Measurements from ENCODE around the gene XAGE5. TPM values are rescaled to one million over a fixed set of nuclear protein-coding genes. Genes with fewer than 3 reads are reported as not detected.
"Not testable (repeated sequence)": the region's sequence is repeated elsewhere in the genome, so short reads cannot be mapped to it uniquely, and the experiment has no call there.

The XAGE5 gene, protein sequence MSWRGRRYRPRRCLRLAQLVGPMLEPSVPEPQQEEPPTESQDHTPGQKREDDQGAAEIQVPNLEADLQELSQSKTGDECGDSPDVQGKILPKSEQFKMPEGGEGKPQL
- not detected for total RNA-seq

GRCh38 chrX:52811065-52811625, at the start of gene XAGE5:
XAGE5 (plus strand) TSS chrX:52811287; CDS start chrX:52812567, 1,280 bp downstream.
- Mint-ChIP-seq H3K27ac (no peak within 1 kb of the TSS), H3K36me3 (ENCODE audit: insufficient read depth in 2 of 2) (no peaks in the 10 kb centered on the region), H3K27me3 (ENCODE audit: low read depth) (peaks cover 29% of the 10 kb centered on the region), H3K4me1 (ENCODE audit: low read depth) (no peaks in the 10 kb centered on the region), H3K4me3 (no peak within 1 kb of the TSS), H3K9me3 (no peaks in the 10 kb centered on the region)
- ATAC-seq (replicated peaks in 1 of 2) (no peak), DNase-seq (no peak)

- H3K9me3 Mint-ChIP-seq; H3K4me1 Mint-ChIP-seq (ENCODE audit: low read depth); H3K27ac Mint-ChIP-seq; H3K4me3 Mint-ChIP-seq; H3K27me3 Mint-ChIP-seq (ENCODE audit: low read depth); ATAC-seq (replicated peaks in 1 of 2); DNase-seq; H3K36me3 Mint-ChIP-seq (ENCODE audit: insufficient read depth in 2 of 2): not testable (repeated sequence)
Measured at GRCh38 chrX:52765983-52766382, 45.1 kb upstream of the XAGE5 start.

- not testable (repeated sequence) for ATAC-seq (replicated peaks in 1 of 2); H3K36me3 Mint-ChIP-seq (ENCODE audit: insufficient read depth in 2 of 2); H3K27ac Mint-ChIP-seq; H3K4me3 Mint-ChIP-seq; H3K9me3 Mint-ChIP-seq; H3K4me1 Mint-ChIP-seq (ENCODE audit: low read depth); DNase-seq; H3K27me3 Mint-ChIP-seq (ENCODE audit: low read depth)
Measured at GRCh38 chrX:52773504-52773903, 37.6 kb upstream of the XAGE5 start.

DNA sequence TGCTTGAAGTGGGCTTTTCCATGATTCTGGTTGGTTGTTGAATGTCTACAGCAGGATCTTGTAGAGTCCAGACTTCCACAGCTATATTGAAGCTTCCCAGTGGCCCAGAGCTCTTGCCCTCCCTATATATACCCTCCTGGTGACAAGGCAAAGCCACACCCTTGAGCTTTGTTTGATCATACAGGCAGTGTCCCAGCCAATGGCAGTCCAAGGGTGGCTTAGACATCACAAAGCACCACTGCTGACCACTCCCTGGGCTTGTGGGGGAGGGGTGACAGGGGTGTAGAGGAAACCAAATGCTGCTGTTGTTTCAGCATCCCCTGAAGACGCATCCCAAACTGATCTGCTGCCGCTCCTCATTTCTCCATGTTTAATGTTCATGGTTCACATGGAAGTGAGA, 13.8 kb upstream of the XAGE5 start, which contains the start of gene SPANXN5:
SPANXN5 (minus strand) TSS at position 101 of the 400 bp plus-strand sequence; CDS start at position 22, 79 bp downstream.
- not testable (repeated sequence) for H3K4me1 Mint-ChIP-seq (ENCODE audit: low read depth); H3K36me3 Mint-ChIP-seq (ENCODE audit: insufficient read depth in 2 of 2); ATAC-seq (replicated peaks in 1 of 2); H3K9me3 Mint-ChIP-seq; H3K4me3 Mint-ChIP-seq; H3K27ac Mint-ChIP-seq; DNase-seq
- H3K27me3 Mint-ChIP-seq (ENCODE audit: low read depth): peaks cover 42% of the 10 kb centered on the region

DNA sequence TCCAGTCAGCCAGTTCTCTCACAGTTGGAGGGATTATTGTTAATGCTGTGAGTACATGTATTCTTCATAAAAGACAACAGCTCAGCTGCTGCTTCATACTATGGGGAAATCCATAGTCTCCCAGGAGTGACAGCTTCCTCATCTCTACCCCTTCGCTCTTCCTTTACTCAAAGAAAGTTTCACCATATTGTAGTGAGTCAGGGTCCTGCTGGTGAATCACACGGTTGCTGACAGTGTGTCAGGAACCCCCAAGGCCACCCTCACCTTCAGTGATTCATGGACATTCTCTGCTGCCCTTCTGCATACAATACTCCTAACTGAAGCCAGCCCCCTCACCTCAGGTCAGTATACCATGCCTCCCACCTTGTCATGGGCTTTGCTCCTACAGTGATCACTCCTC, 6.2 kb upstream of the XAGE5 start:
- not testable (repeated sequence) for H3K36me3 Mint-ChIP-seq (ENCODE audit: insufficient read depth in 2 of 2); H3K4me3 Mint-ChIP-seq; H3K27ac Mint-ChIP-seq; H3K4me1 Mint-ChIP-seq (ENCODE audit: low read depth); H3K9me3 Mint-ChIP-seq; DNase-seq; ATAC-seq (replicated peaks in 1 of 2)
- peaks cover 36% of the 10 kb centered on the region for H3K27me3 Mint-ChIP-seq (ENCODE audit: low read depth)

- H3K27ac Mint-ChIP-seq: no peak overlapping the region
- DNase-seq (no peak), ATAC-seq (replicated peaks in 1 of 2) (no peak)
- peaks cover 44% of the 10 kb centered on the region for H3K27me3 Mint-ChIP-seq (ENCODE audit: low read depth)
- no peaks in the 10 kb centered on the region for H3K9me3 Mint-ChIP-seq
- H3K36me3 Mint-ChIP-seq (ENCODE audit: insufficient read depth in 2 of 2): no peaks in the 10 kb centered on the region
- no peak overlapping the region for H3K4me3 Mint-ChIP-seq
- H3K4me1 Mint-ChIP-seq (ENCODE audit: low read depth): no peaks in the 10 kb centered on the region
Measured at GRCh38 chrX:52819788-52820187, 8.7 kb downstream of the XAGE5 start.

- H3K4me3 Mint-ChIP-seq: no peak overlapping the region
- ATAC-seq (replicated peaks in 1 of 2) (no peak), DNase-seq (no peak)
- peaks cover 38% of the 10 kb centered on the region for H3K27me3 Mint-ChIP-seq (ENCODE audit: low read depth)
- H3K27ac Mint-ChIP-seq: no peak overlapping the region
- H3K9me3 Mint-ChIP-seq: no peaks in the 10 kb centered on the region
- H3K36me3 Mint-ChIP-seq (ENCODE audit: insufficient read depth in 2 of 2): no peaks in the 10 kb centered on the region
- no peaks in the 10 kb centered on the region for H3K4me1 Mint-ChIP-seq (ENCODE audit: low read depth)
Measured at GRCh38 chrX:52821079-52821760, 10.1 kb downstream of the XAGE5 start.

- no peak overlapping the region for H3K27ac Mint-ChIP-seq
- no peaks in the 10 kb centered on the region for H3K4me1 Mint-ChIP-seq (ENCODE audit: low read depth)
- no peaks in the 10 kb centered on the region for H3K36me3 Mint-ChIP-seq (ENCODE audit: insufficient read depth in 2 of 2)
- no peak overlapping the region for H3K4me3 Mint-ChIP-seq
- no peak for ATAC-seq (replicated peaks in 1 of 2)
- DNase-seq: no peak
- H3K27me3 Mint-ChIP-seq (ENCODE audit: low read depth): peaks cover 27% of the 10 kb centered on the region
- no peaks in the 10 kb centered on the region for H3K9me3 Mint-ChIP-seq
Measured at GRCh38 chrX:52824608-52825007, 13.5 kb downstream of the XAGE5 start.

- ATAC-seq (replicated peaks in 1 of 2) (no peak), DNase-seq (no peak)
- Mint-ChIP-seq H3K4me1 (ENCODE audit: low read depth) (no peaks in the 10 kb centered on the region), H3K27ac (no peak overlapping the region), H3K27me3 (ENCODE audit: low read depth) (peaks cover 28% of the 10 kb centered on the region), H3K36me3 (ENCODE audit: insufficient read depth in 2 of 2) (no peaks in the 10 kb centered on the region), H3K9me3 (no peaks in the 10 kb centered on the region), H3K4me3 (no peak overlapping the region)
Measured at GRCh38 chrX:52830551-52830950, 19.5 kb downstream of the XAGE5 start.

DNA sequence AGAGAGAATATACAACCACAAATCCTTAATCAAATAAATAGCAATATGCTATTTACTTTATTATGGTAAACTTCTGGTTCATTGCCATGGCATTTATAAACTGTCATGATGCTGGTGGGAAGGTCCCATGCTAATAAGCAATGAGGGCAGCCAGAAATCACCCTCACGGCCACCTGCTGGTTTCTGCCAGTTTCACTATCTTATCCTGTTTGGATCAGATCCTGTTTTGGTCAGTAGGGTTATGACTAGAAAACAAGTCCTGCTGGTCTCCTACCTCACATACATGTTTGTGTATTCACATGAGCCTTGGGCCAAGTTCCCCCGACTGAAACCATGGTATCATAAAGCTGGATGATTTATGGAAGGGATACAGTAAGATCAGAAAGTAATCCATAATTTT, 28.1 kb downstream of the XAGE5 start:
- Mint-ChIP-seq H3K27ac (no peak overlapping the region), H3K36me3 (ENCODE audit: insufficient read depth in 2 of 2) (no peaks in the 10 kb centered on the region), H3K9me3 (no peaks in the 10 kb centered on the region), H3K27me3 (ENCODE audit: low read depth) (peaks cover 25% of the 10 kb centered on the region), H3K4me3 (no peak overlapping the region), H3K4me1 (ENCODE audit: low read depth) (no peaks in the 10 kb centered on the region)
- ATAC-seq (replicated peaks in 1 of 2): no peak
- no peak for DNase-seq

DNA sequence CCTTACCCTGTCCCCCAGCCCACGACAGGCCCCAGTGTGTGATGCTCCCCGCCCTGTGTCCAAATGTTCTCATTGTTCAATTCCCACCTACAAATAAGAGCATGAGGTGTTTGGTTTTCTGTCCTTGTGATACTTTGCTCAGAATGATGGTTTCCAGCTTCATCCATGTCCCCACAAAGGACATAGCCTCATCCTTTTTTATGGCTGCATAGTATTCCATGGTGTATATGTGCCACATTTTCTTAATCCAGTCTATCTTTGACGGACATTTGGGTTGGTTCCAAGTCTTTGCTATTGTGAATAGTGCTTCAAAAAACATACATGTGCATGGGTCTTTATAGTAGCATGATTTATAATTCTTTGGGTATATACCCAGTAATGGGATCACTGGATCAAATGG, 32.5 kb downstream of the XAGE5 start:
- ATAC-seq (replicated peaks in 1 of 2); H3K36me3 Mint-ChIP-seq (ENCODE audit: insufficient read depth in 2 of 2); DNase-seq; H3K27ac Mint-ChIP-seq; H3K4me3 Mint-ChIP-seq; H3K9me3 Mint-ChIP-seq; H3K4me1 Mint-ChIP-seq (ENCODE audit: low read depth): not testable (repeated sequence)
- H3K27me3 Mint-ChIP-seq (ENCODE audit: low read depth): peaks cover 62% of the 10 kb centered on the region

- Mint-ChIP-seq H3K36me3 (ENCODE audit: insufficient read depth in 2 of 2) (no peaks in the 10 kb centered on the region), H3K4me3 (no peak overlapping the region), H3K27ac (no peak overlapping the region), H3K27me3 (ENCODE audit: low read depth) (peaks cover 58% of the 10 kb centered on the region), H3K9me3 (no peaks in the 10 kb centered on the region), H3K4me1 (ENCODE audit: low read depth) (no peaks in the 10 kb centered on the region)
- no peak for DNase-seq
- ATAC-seq (replicated peaks in 1 of 2): no peak
Measured at GRCh38 chrX:52852110-52852860, 41.2 kb downstream of the XAGE5 start.

DNA sequence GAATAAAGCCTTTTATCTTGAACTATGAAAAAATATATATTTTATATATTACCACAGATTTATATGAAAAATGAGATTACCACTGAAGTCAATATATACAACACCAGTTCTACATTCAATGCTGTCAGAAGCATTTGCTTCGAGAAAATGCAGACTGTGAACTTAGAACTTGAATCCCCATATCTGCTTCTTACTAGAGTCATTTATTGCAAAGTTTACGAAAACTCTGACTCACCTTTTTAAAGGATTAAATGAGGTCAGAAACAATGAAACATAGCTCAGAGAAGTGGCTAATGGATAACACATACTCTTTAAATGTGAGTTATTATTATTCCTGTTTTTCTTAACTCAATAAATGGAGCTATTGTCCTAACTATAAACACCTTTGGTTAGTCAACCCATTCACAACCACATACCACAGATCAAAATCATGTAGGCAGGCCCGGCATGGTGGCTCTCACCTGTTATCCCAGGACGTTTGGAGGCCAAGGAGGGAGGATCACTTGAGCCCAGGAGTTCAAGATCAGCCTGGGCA, 46.0 kb downstream of the XAGE5 start:
- H3K4me3 Mint-ChIP-seq; H3K9me3 Mint-ChIP-seq; H3K4me1 Mint-ChIP-seq (ENCODE audit: low read depth); ATAC-seq (replicated peaks in 1 of 2); H3K36me3 Mint-ChIP-seq (ENCODE audit: insufficient read depth in 2 of 2); DNase-seq; H3K27ac Mint-ChIP-seq: not testable (repeated sequence)
- peaks cover 53% of the 10 kb centered on the region for H3K27me3 Mint-ChIP-seq (ENCODE audit: low read depth)
